GM19240 (cell line): ENCODE data around the gene AIFM3.

ENCODE experiments used
- DNase-seq: peaks from one replicate; pipeline ENCODE4 v3.0.0; 2011; ENCODE audit warnings: low spot score; ENCODE audit not compliant: insufficient read length

The AIFM3 gene

GRCh38 chr22:21025763-21026755, 59.0 kb downstream of the AIFM3 start:
- DNase-seq = no peak

DNA sequence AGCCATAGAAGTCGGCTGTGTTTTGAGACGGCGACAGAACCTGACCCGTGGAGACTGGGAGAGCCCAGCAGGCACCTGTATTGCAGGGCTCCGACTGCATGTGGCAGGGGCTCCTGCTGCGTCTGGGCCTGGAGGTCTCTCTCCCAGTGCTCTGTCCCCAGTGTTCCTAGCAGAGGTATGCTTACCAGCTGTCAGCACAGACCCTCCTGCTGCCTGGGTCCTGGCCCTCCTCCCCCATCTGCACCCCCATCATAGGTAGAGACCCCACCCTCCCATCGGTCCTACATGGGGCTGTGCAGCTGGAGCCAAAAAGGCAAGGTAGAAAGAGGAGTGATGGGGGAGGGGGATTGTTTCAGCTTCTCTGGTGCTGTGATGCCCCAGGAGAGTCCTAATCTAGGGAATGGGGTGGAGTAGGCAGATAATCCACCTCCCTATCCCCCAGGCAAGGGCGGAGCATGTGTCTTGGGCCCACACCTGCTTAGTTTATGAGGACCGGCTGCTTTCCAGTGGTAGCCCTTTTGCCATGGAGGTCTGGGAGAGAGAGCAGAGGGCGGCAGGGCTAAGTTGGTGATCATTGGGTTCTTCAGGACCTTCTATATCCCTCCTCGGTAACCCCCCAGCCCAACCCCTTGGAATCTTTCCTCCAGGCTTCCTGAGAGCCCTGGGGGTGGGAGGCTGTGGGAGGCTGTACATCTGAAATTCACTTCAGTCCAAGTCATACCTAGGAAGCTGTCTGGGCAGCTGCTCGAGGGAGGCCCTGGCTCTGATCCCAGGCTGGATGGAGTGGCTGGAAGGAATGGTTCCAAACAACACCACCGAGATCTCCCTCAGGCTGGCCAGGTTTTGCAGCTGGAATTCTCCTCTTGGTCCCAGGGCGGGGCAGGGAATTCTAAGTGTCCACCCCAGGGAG, 60.0 kb downstream of the AIFM3 start:
- no peak for DNase-seq

GRCh38 chr22:21028277-21029251, 61.5 kb downstream of the AIFM3 start:
- DNase-seq = no peak

DNA sequence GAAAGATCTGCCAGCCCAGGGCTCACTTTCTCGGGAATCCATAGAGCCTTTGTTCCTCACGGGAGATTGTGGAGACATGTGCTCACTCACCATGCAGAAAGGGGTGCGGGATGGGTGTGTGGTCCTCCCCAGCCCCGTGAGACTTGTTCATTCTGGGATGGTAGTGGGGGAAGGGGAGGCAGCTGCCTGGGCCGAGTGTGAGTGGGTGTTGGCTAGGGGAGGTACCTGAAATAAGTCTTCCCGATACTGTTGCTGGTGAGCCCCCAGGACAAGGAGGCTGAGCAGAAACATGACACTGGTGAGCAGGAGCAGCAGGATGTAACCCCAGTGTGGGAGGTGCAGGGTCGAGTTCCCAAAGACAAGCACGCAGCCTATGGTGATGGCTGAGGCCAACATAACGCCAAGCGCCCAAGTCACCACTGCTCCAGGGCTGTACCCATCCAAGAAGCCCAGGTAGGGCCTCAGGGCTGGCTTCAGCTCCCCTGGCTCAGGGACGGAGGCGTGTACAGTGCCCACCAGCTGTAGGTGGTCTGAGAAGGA, 62.5 kb downstream of the AIFM3 start:
- DNase-seq = no peak

- DNase-seq = no peak
Measured at GRCh38 chr22:21030032-21030431, 63.0 kb downstream of the AIFM3 start.
